Femur (tissue), 1 donor: Measurements from ENCODE around the gene KIAA0930.

ENCODE experiments used
- DNase-seq: peaks from one replicate; pipeline ENCODE4 v3.0.0-alpha.2; 2017

The KIAA0930 gene

DNA sequence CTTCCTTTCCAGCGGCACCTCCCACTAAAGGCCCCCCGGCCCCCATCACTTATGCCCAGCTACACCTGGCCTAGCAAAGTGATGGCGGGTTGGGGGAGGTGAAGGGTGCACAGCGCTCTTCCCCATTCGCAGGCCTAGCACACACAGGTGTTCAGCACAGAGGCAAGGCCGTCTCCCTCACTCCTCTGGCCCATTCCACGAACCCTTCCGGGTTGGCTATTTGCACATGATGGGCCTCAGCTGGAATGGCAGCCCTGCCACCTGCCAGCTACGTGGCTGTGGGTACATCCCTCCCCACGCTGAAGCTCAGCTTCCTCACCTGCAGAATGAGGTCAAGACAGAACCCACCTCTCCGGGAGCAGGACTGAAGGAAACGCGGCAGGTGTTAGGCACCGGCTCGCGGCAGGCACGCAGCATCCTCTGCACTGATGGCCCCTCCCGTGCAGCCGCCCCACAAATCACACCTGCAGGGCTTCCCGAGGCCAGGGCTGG lies 4.8 kb downstream of the KIAA0930 start:
- no peak for DNase-seq

DNA sequence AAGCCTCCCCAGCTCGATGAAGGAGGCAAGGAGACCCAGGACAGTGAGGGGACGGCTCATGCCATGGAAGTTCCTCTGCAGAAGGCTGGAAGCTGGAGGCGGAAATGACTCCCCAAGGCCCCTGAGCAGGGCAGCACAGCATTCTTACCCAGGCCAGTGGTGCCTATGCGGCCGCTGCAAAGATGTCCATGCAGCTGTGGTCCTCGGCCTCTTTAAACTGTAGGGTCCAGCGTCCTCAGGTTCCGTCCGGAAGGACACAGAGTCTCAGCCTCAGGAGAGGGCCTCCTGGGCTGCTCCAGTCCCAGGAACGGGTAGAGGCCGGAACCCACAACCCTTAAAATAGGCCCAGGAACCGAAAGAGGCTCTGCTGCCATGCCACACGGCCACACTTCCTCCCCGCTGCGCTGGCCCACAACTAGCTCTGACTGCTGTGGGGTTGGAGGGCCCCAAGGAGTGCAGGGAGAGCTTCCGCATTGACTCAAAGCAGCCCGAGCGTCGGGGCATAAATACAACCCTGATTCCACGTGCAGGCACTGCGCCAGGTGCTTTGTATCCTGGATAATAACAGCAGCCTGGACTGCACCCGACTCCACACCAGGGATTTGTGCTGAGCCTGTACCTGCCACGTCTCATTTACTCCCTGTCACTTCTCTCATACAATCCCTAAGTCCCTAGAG lies 5.5 kb downstream of the KIAA0930 start:
- peak; percentile 70 for DNase-seq

DNA sequence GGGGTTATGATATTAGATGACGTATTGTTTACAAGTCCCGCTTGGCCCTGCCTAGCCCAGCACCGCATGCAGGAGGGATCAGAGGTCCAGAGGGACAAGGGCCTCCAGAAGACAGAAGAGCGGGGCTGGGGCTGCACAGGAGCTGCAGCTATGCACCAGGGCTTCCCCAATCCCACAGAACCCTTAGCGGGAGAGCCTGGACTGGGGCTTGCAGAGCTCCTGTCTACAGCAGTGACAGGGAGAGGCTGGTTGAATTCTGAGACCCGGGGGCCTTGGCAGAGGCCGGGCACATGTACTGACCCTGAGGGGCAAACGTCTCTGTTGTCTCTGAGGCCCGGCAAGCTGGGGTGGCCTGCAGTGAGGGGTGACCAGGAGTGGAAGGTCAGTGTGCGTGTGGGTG lies 6.9 kb downstream of the KIAA0930 start:
- DNase-seq = no peak

DNA sequence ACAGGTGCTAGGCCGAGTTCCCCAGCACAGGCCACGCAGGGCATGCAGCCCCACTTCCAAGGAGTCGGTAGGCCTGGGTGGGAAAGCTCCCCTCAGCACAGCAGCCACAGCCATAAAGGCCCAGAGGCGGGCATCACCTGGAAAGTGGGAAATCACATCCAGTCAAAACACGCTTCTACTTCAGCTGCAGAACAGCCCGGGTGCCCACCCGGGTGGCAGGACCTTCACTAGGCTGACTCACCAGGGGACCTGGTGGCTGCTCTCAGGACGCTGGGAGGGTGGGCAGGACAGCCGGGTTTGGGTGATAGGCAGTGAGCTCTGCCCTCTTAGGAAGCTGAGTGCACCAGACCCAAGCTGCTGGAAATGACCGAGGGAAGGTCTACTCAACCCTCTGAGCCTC lies 7.3 kb downstream of the KIAA0930 start:
- no peak for DNase-seq

DNA sequence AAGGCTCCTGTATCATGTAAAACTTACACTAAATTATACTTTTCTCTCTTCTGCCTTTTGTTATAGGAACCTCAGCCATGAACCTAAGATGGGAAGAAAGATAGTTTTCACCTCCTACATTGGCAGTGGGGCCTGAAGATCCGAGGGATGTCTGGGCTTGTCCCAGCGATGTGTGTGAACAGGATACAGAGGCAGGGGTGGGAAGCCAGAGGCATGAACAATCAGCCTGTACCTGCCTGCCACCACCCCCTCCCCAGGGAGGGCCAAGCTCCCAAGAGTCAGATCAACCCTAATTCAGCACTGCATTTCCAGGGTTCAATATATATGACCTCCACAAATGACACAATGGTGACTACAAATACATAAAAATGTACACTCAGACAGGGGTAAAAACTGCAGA lies 9.4 kb downstream of the KIAA0930 start:
- no peak for DNase-seq

DNA sequence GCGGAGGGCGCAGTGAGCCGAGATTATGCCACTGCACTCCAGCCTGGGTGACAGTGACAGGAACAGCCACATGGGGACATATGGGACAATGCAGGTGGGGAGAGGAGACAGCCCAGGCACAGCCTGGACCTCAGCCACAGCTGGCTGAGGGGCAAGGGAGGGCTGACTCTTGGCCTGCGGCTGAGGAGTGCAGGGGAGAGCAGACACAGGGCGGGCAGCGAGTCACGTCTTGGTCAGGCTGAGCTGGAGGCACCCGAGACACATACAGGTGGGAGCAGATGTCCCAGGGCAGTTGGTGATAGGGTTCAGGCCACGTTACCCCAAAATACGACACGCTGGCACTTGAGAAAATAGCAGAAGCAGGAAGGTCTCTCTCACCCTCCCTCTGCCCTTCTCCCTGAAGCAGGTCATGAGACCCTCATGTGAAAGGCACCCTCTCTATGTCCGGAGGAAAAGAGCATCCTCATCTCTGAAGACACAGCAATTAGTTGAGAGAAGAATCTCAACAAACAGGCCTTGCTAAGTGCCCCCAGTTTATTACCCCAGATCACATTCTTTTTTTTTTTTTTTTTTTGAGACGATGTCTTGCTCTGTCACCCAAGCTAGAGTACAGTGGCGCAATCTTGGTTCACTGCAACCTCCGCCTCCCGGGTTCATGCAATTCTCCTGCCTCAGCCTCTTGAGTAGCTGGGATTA lies 10.5 kb downstream of the KIAA0930 start:
- no peak for DNase-seq

DNA sequence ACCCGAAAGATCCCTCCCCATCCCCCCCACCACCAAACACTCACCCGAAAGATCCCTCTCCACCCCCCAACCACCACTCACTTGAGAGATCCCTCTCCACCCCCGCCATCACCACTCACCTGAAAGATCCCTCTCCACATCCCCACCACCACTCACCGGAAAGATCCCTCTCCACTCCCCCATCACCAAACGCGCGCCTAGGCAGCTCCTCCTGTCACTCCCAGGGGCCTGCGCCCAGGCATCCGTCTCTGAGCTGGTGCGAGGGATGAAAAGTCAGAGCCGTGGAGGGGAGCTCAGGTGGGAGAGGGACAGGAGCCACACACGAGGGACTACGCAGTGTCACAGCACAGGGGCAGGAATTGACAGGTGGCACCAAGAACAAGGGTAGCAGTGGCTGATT lies 11.5 kb downstream of the KIAA0930 start:
- DNase-seq = no peak

DNA sequence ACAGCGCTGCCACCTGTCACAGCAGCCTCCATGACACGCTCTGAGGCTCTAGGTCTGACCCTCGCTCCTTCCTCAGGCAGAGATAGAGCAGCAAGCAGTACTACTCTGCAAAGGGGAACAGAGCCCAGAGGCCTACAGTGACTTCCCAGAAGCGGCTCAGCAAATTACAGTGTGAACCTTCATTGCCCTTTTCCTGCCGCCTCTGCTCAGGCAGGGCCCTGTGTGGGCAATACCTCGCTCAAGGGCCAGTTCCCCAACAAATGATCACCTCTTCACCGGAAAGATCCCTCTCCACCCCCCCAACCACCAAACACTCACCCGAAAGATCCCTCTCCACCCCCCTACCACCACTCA lies 12.3 kb downstream of the KIAA0930 start:
- no peak for DNase-seq

DNA sequence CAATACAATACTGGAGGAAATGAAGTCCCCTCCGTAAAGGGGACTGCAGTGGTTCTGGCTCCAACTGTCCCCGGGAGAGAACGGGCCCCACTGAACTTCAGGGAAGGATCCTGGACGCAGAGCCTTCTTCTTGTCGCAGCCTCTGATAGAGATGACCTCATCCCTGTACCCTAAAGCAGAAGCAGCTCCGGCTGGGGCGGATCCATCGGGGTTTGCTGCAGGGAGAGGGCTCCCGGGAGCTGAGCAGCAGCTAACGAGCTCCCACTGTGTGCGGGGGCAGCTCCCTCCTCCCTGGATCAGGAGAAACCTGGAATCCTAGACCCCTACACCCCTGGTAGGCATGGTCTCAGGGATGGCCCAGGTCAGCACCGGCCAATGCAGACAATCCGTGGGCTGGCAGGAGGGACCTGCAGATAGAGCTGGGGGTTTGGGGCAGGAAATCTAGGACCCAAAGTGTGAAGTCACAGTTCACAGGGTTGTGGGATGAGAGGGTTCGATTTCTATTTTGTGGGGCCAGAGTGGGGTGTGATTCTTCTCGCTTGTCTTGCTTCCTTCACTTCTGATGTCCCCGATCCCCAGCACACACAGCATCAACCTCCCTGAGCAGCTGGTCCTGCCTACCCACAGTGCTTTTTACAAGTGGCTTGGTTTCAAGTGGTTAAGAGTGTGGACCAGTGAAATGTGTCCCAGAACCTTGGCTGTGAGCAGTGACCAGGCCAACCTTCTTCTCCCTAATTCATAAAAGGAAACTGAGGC lies 12.9 kb downstream of the KIAA0930 start:
- no peak for DNase-seq

DNA sequence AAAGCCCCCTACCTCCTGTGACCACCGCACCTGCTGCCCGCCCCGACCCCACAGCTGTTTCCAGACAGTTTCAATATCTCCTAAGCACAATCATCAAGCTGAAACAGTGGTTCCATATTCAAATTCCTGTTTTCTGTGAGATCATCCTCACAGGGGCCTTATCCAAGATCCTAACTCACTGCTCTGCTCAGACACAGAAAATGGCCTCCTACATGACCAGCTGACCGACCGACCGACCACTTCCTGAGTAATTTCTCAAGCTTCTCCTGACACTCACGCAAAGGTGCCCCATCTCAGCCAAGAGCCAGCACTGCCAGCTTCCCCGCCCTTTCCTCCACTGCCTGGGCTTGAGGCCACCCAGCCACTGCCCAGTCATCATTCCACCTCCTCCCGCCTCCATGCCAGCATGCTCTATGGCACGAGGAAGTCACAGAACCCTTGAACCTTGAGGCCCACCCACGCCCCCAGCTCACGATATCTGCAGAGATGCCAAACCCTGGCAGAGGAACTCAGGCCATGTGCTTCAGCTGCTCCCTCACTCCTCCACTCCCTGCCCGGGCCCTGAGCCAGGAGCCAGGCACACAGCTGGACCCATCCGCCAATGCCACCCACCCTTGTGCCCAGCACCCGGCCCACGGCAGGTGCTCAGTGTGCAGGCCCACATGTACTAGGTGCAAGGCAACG lies 14.0 kb downstream of the KIAA0930 start:
- no peak for DNase-seq

DNA sequence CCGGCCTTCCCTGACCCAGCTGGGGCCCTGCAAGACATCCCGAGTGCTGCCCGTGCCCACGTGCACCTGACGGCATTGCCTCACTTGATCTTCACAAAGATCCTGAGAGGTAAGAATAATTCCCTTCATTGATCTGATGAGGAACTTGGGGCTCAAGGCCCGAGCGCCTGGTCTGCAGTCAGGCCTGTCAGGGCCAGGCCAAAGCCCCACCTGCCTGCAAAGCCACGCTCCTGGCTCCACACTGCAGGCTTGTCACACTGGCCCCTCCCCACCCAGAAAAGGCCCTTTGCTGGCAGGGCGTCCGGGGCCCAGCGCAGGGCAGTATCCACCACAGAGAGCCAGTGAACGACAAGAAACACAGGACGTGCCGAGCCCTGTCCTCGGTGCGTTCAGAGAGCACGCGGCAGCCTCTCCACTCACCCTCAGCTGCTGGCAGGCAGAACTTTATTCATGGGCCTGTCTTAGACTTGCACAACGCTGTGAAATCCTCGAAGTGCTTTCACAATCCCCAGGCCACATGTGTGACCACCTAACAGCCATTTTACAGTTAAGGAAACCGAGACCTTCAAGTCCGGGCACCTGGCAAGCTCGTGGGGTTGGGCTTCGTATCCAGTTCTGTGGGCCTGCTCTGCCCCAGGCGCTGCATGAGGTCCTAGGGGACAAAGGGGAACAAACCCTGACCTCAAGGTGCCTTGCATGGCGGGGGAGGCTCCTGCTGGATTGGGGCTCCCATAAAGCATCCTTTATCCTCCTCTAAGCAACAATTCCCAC lies 14.8 kb downstream of the KIAA0930 start:
- DNase-seq = peak; percentile 53

DNA sequence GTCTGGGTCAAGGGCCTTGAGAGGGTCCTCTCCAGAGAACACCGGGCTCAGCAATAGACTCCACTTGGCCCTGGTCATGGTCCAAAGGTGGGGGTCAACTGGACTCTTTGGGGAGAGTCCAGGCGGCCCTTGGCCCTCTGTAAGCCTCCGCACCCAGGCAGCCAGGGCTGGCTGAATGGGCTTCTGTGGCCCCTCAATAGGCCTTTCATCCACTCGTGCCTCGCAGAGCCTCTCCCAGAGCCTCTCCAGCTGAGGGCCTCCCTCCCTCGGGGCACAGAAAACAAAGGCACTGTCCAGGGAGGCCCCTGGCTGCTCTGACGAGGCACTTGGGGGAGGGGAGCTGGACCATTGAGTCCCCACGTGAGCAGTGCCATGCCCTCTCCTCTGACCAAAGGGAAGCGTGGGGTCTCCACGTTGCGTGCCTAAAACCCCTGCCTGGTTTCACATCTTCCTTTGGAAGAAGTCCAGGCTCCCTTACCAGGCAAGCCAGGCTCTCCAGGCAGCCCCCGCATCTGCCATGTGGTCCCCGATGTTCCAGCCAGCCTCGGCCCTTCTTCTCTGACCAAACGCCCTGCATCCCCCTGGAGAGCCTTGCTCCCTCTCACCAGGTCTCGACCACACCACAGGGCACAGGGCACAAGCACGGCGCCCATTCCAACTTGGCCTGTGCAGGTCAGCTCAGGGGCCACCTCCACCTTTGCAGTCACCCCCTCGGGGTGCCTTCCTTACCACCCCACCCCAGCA lies 15.5 kb downstream of the KIAA0930 start:
- DNase-seq = no peak

DNA sequence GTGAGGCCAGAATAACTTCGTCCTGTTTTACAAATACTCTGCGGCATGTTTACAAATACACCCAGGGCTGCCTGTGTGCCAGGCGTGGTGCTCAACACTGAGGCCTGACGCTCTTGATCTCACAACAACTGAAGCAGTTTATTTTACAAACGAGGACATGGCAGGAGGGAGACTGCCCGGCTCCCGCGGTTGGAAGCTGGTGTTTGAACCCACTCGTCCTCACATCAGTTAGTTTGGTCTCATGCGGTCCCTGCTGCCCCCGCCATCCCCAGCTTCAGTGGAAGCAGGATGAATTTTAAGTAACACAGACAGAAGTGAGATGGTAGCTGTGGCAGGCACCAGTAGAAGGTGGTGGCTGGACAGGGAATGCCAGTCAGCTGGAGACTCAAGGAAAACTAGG lies 16.4 kb downstream of the KIAA0930 start:
- DNase-seq = no peak

DNA sequence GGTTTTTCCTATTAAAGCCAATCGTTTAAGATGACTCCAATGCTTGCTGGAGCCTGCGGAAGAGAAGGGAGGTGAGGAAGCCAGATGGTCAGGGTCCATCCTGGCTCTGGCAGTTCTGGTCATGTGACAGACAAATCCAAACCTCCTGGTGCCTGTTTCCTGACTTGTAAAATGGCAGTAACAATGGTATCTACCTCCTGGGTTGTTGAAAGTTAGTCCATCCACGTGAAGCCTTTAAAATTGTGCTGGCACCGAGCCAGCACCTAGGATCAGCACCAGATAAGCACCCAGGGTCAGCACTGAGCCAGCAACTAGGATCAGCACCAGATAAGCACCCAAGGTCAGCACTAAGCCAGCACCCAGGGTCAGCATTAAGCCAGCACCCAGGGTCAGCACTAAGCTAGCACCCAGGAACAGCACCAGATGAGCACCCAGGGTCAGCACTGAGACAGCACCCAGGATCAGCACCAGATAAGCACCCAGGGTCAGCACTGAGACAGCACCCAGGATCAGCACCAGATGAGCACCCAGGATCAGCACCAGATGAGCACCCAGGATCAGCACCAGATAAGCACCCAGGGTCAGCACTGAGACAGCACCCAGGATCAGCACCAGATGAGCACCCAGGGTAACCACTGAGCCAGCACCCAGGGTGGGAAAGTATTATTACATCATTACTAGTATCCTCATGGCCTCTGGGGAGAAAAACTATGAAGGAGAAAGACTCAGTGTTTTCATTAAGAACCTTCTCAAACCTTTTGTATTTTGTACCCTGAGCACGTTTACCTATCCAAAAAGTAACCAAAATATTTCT lies 17.2 kb downstream of the KIAA0930 start:
- DNase-seq = no peak

DNA sequence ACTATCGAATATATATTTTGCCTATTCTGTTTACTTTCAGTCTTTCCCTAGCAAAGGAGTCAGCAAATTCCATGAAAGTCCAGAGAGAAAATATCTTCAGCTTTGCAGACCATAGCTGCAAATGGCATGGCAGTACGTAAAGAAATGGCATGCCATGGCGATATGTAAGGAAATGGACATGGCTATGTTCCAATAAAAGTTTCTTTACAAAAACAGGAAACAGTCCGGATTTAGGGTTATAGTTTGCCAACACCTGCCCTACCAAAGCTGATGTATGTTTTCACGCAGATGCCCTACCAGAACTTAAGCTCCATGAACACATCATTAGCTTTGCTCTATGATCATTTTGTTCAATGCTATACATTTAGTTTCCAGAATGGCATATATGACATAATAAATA lies 19.5 kb downstream of the KIAA0930 start:
- no peak for DNase-seq

DNA sequence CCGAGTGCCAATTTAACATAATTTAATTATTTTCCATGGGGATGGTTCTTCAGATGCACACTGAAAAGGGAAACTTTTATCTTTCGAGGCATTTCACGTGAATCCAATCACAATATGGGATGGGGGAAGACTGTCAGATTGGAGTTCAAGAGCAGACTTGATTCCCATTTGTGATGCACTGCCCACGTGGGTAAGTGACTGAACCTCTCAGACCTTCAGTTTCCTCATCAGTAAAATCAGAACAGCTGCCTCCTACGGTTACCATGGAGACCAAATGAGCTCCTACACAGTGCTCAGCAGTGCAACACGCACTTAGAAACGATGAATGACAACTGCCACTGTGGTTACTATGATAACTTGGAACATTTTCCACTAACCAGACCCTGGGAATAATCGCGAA lies 21.7 kb downstream of the KIAA0930 start:
- DNase-seq = no peak

DNA sequence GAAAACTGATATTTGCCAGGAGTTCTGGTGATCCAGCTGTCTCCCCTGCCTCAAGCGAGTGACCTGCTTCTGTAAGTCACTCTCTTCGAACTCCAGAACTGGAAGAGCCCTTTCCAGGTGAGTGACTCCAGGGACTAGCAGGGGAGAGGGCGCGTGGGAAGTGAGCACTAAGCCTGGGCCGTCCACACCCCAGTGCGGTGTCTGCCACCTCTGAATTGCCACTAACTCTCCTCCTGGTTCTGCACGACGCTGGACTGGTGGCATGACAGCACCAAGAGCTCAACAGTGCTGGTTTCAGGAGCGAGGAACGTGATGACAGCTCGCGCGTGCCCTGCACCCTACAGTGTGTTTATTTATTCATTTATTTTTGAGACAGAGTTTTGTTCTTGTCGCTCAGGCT lies 22.9 kb downstream of the KIAA0930 start:
- DNase-seq = no peak

DNA sequence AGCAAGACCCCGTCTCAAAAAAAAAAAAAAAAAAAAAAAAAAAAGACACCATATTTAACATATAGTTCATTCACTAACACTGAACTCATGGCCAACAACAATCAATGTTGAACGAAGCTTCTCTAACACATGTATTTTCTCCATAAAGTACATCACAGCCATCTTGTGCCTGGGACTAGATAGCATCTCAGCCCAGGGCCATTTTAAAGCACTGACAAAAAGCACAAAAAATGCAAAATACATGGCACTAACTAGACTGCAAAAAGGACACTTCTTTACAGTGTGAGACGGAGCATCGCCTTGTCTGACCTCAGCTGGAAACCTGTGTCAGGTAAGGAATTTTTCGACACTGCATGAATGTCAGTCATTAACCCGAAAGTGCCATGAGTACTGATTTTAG lies 23.3 kb downstream of the KIAA0930 start:
- no peak for DNase-seq

DNA sequence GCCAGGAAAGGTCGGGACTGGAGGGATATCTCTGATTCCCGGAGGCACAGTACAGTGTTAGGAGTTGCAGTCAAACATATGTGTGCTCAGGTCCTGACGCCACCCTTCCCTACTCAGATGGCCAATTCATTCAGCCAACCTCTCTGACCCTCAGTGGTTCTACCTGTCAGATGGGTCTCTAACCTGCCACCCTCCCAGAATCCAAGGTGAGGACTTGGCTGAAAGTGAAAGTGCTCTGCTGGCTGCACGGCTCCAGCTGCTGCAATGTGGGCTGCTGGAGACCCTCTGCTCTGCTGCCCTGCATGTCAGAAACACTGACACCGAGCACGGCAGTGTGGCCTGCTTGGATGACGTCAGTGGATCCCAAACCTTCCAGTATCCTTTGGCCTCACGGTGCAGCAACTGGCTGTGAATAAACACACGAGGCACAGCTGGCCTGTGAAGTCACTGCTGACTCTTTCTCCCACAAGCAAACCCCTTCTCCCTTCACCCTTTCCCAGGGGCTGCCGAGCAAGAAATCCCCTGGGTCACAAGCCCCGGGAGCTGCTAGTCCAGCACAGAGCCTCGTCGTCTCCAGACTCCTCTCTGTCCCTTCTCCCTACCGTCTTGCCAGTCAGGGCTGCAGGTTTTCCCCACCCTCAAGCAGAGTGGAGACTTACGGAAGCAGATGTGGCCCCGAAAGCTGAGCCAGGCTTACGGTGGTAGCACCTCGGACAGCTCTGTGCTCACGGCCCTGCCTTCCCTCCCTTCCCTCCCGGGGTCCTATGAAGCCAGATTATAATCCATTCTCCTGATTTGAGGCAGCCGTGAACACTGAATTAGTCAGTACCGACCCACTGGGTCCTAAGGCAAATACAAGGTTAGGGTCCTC lies 24.3 kb downstream of the KIAA0930 start:
- DNase-seq = no peak
